GM19240 (cell line): ENCODE results near the gene PSPH.
"Not testable (repeated sequence)": the region's sequence is repeated elsewhere in the genome, so short reads cannot be mapped to it uniquely, and the experiment has no call there.

Source experiments
- DNase-seq: peaks from one replicate; pipeline ENCODE4 v3.0.0; 2011; ENCODE audit warnings: low spot score; ENCODE audit not compliant: insufficient read length

Gene PSPH

DNA sequence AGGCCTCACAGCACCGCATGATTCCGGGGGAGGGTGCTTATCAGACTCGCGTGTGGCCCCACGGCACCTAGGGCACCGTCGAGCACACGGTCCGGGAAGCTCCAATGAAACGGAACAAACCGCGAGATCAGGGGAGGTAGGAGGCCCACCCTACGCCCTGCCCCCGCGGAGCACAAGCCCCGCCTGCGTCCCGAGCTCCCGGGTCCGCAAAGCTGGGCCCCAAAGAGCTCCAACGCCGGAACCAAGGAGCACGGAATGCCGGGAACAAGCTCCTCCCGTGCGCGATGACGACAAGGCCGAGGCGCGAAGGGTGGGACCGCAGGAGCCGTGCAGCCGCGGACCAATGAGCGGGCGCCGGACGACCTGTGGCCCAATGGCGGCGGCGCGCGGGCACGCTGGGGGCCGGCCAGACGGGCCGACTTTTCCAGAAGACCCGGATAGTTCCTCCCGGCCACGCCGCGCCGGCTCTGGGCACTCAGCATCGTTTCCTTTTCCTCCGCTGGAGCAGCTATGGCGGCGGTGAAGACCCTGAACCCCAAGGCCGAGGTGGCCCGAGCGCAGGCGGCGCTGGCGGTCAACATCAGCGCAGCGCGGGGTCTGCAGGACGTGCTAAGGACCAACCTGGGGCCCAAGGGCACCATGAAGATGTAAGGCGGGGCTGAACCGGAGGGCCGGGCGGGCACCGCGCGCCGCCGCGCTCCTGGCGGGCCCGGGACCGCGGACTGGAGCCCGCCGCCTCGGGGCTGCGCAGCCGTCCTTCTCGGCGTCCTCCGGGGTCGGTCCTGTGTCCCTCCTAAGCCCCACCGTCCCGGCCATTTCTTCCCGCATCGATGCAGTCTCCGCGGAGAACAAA is at the start of gene PSPH, which contains the start of gene CCT6A:
PSPH (minus strand) TSS at position 106 of the 853 bp plus-strand sequence. CDS start 30,232 bp downstream, outside the sequence.
CCT6A (plus strand) TSS at position 427 of the 853 bp plus-strand sequence; CDS start at position 511, 84 bp downstream.
- DNase-seq = peak; percentile 73

DNA sequence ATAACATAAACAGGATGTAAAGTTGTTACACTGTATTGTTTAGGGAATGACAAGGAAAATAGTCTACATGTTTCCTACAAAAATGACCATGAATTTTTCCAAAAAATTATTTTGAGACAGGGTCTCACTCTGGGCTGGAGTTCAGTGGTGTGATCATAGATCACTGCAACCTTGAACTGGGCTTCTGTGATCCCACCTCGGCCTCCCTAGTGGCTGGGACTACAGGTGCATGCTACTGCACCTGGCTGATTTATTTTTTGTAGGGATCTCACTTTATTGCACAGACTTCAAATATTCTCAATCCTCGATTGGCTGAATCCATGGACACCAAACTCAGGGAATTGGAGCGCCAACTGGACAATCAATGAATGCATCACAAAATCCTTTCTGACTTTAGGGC is 48.4 kb upstream of the PSPH start:
- no peak for DNase-seq

DNA sequence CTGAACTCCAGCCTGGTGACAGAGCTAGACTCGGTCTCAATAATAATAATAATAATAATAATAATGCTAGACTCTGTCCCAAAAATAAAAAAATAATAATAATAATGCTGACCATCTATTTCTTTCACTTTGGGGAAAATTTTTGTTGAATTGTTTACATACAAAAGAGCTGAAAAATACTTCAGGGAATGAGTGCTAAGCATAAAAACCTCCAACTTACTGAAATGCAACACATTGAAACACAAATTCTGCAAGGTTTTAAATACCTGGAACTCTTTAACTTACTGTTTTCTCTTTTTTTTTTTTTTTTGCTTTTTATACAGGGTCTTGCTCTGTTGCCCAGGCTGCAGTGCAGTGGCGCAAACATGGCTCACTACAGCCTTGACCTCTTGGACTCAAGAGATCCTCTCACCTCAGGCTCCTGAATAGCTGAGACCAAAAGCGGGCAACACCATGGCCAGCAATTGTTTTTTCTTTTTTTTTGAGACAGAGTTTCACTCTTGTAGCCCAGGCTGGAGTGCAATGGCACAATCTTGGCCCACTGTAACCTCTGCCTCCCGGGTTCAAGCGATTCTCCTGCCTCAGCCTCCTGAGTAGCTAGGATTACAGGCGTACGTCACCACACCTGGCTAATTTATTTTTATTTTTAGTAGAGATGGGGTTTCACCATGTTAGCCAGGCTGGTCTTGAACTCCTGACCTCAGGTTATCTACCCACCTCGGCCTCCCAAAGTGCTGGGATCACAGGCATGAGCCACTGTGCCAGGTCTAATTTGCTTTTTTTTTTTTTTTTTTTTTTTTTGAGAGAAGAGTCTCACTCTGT is 47.2 kb upstream of the PSPH start:
- not testable (repeated sequence) for DNase-seq

DNA sequence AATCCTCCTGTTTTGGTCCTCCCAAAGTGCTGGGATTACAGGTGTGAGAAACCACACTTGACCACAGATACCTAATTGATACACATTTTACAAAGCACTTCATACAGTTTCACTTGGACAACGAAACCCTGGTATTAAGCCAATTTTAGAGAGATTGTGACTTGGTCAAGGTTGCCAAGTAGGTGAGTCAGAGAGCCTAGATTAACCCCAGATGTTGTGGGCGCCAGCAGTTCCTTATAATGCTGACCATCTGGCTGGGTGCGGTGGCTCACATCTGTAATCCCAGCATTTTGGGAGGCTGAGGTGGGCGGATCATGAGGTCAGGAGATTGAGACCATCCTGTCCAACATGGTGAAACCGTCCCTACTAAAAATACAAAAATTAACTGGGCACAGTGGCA is 46.5 kb upstream of the PSPH start:
- DNase-seq = no peak

DNA sequence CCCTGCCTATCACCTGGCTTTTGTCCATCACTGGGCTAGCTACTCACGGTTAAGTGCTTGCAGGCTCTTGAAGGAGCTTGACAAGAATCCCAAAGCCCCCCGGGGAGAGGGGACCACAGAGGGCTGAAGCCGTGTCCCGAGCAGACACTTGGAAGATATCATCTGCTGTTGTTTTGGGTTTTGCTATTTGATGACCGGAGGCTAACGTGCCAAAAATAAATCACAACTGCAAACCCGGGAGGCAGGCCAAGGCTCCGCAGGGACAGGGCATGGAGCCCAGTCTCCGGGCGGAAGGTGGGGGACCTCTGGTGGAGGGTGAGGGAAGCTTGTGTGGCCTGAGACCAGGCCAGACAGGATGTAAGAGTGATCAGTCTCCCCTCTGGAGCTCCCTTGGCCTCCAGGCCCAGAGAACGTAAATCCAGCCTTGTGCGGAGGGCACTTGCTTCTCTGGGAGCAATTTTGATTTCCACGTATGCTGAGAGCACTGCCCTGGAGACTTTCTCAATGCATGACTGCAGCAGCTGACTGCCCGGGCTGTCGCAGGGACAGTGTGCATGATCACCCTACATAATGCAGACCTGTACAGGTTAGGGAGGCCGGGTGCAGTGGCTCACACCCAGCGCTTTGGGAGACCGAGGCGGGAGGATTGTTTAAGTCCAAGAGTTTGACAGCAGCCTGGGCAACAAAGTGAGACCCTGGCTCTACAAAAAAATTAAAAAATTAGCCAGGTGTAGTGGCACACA is 41.7 kb upstream of the PSPH start, which contains the start of gene PHKG1:
PHKG1 (minus strand) TSS at position 164 of the 743 bp plus-strand sequence. CDS start 4,011 bp downstream, outside the sequence.
- DNase-seq = no peak

DNA sequence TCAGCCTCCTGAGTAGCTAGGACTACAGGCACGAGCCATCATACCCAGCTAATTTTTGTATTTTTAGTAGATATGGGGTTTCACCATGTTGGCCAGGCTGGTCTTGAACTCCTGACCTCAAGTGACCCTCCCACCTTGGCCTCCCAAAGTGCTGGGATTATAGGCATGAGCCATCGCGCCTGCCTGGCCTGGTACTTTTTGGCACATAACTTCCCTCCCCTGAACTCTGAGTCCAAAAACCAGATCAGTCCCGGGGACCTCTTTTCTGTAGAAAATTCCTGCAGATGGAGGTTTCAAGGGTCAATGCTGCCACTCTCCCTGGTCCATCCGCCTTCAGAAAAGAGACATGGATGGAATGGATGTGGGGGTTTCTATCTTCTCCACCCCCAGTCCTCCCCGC is 41.1 kb upstream of the PSPH start:
- not testable (repeated sequence) for DNase-seq

DNA sequence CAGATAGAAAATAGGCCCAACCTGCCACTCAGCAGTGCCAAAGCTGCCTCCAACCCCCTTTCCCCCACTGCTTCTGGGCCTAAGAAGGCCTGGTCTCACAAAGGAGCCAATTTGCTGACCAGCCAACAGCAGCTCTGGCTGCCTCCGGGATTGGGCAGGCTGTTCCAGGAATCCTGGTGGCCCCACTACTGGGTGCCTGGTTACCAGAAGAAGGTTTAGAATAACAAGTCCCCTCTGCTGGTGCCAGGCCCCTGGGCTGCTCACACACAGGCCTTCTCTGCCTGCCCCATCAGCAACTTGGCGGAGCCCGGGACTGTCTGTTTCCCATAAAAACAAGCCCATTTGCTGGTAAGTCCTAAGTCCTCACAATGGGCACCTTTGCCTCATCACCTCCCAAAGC is 40.3 kb upstream of the PSPH start:
- DNase-seq = no peak

DNA sequence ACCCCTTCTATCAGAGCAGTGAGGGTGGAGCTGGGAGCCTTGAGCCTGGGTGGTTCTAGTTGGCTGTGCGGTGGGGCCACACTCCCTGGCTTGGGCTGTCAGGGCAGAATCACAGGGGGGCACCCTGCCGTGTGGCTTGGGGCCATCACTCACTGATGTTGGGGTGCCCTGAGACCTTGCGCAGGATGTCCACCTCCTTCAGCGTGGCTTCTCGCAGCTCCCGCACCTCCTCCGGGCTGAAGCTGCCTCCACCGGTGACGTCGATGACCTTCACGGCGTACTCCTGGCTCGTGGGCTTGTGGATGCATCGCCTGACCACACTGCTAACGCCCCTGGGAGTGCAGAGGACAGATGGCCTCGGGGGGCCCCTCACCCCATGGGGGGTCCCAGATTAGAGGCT is 36.2 kb upstream of the PSPH start:
- no peak for DNase-seq

DNA sequence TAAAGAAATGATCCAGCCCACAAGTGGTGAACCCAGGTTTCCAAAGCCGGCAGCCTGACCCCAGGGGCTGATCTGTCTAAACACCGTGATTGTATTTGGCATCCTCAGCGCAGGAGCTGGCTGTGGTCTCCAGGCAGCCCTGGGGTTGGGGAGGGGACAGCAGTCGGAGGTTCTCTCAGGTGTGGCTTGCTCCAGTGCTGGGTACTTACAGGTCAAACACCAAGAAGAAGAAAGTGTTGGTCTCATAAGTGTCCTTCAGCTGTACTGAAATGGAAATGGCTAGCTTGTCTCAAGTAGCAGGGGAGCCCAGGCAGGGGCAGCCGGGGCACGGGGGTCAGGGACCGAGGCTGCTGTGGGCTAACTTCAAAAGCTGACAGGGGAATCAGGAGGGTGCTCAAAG is 35.5 kb upstream of the PSPH start:
- DNase-seq = no peak

DNA sequence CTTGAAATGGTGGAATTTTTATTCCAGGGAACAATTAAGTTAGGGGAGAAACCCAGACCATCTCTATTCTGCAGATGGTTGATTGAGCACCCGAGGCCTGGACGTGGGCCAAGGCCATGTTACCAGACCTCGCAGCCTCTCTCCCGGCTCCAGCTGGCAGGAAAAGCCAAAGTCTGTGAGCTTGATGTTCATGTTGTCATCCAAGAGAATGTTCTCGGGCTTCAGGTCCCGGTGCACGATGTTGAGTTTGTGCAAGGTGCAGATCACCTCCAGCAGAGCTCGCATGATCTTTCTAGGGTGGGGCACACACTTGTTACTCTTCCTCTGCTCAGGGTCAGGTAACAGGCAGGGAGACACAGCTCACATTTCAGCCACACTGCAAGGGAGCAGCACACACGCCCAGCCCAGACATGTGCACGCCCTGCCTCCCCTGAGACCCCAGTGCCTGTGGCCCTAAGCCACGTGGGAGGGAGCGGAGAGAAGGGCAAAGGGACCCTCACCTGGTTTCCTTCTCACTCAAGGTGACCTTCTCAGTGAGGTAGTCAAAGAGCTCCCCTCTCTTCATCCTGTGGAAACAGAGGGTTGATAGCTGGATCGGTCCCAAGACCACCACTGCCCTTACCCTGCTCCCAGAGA is 32.0 kb upstream of the PSPH start:
- no peak for DNase-seq

DNA sequence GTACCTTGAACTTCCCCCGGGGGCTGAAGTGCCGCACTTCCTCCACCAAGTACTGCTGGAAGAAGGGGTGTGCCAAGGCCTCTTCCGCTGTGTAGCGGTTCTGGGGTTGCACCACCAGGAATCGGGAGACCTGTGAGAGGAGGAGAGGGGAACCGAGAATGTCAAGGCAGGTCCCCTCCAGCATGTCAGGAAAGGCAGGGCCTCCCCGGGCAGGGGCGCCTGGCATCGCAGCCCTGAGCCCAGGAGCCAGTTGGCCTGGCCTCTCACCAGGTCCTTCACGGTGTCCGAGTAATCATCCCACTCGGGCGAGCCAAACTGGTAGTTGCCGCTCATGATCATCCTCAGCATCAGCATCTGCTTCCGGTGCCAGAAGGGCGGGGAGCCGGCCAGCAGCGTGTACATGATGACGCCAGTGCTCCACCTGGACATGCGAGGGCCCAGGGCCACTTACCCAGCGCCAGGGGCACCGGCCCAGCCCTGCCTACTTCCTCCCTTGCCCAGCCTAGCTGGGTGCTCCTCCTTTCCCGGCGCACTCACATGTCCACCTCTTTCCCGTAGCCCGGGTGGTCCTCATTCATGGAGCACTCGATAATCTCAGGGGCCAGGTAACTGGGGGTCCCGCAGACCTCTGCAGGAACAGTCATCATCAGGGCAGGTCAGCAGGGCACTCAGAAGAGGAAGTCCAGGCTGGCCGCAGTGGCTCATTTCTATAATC is 30.5 kb upstream of the PSPH start:
- no peak for DNase-seq

DNA sequence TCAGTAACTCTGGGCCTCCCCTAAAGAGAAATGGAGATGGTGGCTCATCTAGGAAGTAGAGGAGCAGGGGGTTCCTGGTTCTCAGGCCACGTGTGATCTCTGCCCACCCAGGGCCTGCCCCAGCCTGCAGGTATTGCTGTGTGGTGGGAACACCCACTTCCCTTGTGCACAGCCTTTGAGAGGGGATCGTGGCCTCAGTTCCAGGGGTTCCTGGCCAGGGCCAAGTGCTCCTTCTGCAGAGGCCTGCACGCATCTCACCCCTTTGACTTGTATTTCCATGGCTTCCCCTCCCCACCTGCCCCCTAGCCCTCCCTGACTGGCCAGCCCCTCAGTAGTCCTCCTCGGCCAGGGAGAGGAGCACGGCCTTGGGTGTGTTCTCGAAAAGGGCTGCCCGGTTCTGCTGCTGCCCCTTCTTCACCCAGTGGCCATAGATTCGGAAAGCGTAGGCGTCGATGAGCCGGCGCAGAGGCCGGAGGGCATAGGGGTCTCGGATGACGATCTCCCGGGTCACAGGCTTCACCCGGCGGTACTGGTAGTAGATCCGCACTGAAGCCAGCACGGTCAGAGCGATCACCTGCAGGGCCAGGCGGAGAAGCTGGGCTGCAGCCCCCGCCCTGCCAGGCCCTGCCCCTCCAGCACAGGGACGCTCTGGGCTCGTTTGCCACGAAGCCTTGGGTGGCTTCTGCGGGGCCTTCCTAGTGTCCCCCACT is 29.6 kb upstream of the PSPH start:
- not testable (repeated sequence) for DNase-seq

DNA sequence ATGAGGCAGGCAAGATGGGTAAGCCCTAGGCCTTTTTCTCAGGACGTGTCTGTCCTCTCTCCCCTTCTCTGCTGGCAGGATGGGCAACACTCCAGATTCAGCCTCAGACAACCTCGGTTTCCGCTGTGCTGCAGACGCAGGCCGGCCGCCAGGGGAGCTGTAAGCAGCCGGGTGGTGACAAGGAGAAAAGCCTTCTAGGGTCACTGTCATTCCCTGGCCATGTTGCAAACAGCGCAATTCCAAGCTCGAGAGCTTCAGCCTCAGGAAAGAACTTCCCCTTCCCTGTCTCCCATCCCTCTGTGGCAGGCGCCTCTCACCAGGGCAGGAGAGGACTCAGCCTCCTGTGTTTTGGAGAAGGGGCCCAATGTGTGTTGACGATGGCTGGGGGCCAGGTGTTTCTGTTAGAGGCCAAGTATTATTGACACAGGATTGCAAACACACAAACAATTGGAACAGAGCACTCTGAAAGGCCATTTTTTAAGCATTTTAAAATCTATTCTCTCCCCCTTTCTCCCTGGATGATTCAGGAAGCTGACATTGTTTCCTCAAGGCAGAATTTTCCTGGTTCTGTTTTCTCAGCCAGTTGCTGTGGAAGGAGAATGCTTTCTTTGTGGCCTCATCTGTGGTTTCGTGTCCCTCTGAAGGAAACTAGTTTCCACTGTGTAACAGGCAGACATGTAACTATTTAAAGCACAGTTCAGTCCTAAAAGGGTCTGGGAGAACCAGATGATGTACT is 28.4 kb upstream of the PSPH start:
- DNase-seq = no peak

DNA sequence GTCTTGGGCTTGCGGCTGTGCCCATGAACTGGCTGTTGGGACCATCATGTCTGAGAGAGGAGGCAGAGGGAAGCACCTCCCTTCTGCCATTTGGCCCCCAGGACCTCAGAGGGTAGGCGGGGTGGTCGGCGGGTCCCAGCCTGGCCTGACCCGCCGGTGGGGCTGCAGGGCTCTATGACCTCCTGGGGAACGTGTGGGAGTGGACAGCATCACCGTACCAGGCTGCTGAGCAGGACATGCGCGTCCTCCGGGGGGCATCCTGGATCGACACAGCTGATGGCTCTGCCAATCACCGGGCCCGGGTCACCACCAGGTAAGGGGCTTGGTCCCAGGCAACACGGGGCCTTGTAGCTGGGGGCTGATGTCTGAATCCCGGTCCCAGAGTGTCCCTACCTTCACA is 27.0 kb upstream of the PSPH start:
- no peak for DNase-seq

DNA sequence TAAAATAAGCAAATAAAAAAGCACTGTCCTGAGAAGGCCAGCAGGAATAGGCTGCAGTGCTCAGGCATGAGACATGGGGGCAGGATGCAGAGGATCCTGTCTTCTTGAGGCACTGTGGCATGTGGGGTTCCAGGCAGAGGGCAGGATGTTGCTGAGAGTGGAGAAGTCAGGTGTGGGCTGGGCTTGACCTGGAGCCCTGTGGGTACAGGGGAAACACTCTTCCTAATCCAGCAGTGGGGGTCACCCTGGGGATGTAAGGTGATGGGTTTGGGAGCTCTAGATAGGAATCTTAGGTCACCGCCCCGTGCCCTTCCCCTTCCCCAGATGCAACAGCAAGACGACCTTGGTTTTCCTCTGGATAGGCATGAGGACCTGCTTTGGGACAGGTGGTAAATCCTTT is 26.4 kb upstream of the PSPH start:
- no peak for DNase-seq

DNA sequence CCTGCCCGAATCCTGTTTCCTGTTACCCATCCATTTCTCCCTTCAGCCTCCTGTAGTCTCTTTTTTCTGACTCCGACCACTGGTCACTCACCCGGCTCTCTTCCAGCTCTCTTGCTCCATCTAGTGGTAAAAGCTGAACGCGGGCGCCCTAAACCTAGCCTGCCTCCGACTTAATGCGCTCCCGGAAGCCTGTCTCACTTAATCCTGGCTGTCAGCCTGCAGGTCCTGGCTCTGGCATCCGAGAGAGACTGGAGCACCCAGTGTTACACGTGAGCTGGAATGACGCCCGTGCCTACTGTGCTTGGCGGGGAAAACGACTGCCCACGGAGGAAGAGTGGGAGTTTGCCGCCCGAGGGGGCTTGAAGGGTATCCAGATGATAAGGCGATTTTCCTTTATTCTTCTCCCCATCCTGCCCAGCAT is 23.1 kb upstream of the PSPH start:
- peak; percentile 34 for DNase-seq

DNA sequence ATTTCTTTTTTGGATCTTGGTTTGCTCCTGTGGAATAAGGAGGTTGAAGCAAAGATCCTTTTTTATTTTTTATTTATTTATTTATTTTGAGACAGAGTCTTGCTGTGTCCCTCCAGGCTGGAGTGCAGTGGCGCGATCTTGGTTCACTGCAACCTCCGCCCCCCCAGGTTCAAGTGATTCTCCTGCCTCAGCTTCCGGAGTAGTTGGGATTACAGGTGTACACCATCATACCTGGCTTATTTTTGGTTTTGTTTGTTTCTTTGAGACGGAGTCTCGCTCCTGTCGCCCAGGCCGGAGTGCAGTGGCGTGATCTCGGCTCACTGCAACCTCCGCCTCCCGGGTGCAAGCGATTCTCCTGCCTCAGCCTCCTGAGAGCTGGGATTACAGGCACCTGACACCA is 15.1 kb upstream of the PSPH start:
- not testable (repeated sequence) for DNase-seq

DNA sequence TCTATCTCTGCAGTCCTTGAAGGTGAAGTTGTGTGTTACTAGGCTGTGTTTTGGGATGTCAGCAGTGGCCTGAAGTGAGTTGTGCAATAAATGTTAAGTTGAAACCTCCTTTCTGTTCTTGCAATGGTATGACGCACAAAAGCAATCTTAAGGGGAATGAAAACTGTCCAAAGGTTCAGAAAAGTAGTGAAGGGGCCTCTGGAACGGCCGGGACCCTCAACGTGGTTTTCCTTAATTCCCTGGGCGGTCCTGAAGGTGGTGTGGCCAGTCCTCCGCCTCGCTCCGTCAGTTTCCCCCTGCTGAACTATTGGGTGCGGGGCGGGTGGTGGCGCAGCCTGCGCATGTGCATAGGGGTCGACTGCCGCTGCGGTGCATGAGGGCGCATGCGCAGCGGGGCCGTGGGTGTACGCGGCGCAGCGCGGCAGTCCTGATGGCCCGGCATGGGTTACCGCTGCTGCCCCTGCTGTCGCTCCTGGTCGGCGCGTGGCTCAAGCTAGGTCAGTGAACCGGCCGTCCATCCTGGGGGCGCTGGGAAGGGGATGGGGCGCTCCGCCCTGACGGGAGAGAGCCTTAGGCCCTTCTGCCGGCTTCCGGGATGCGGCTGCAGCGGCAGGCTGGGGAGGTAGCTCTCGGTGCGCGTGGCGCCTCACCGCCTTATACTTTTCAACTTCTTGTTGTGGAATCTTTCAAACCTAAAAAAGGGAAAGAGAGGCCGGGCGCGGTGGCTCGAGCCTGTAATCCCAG is 12.8 kb upstream of the PSPH start, which contains the start of gene SUMF2:
SUMF2 (plus strand) TSS at position 405 of the 744 bp plus-strand sequence; CDS start at position 431, 26 bp downstream.
- peak; percentile 93 for DNase-seq
